Endothelial cell of umbilical vein (primary cell): ENCODE results near the gene DENND1A. TPM values are rescaled to one million over a fixed set of nuclear protein-coding genes. Genes with fewer than 3 reads are reported as not detected.

Experiments
- BruUV-seq: library from RNA; stranded (reverse); fragments of 400-500 nt; replicated peaks from 2 replicates; lab custom pipeline; 2021; lab: Mats Ljungman, UMichigan
- CTCF ChIA-PET: fragments of 300-600, 350-600 bp; sonication (Branson Sonifier 250); formaldehyde crosslinking; loops from one replicate; lab custom pipeline; 2021; ENCODE audit warnings: antibody characterized with exemption, inconsistent platforms; lab: Charles Lee
- POLR2A ChIA-PET: fragments of 300-600, 350-600 bp; sonication (Branson Sonifier 250); formaldehyde crosslinking; loops from one replicate; lab custom pipeline; 2021; ENCODE audit warnings: antibody characterized with exemption, inconsistent platforms; lab: Charles Lee
- DNase-seq: peaks from one replicate; pipeline ENCODE4 v3.0.0-alpha.2; 2011; ENCODE audit warnings: low read depth, low spot score
- FAIRE-seq: peaks from 2 replicates; lab custom pipeline; 2011; peaks lifted over from hg19 to GRCh38; lab: Jason Lieb, UNC
- H2AFZ ChIP-seq: 2 replicates; pipeline ENCODE4 v1.6.0; 2012; ENCODE audit warnings: low read depth, low read length, control low read depth, inconsistent platforms
- H3K27ac ChIP-seq: 2 replicates; pipeline ENCODE4 v1.5.1; 2011; ENCODE audit warnings: low read depth, mild to moderate bottlenecking, control low read depth, low read length, moderate library complexity; ENCODE audit not compliant: insufficient read depth
- H3K27me3 ChIP-seq, 2 experiments: 2 replicates each; pipeline versions ENCODE4 v1.6.0 to v1.6.1; 2011; ENCODE audit warnings: low read length in 2 of 2, mixed read lengths in 1 of 2; ENCODE audit not compliant: control insufficient read depth in 2 of 2, insufficient read depth in 2 of 2
- H3K36me3 ChIP-seq, 2 experiments: 2 replicates in 1 of 2; 3 replicates in 1 of 2; pipeline ENCODE4 v1.5.1; 2011; ENCODE audit warnings: low read length in 2 of 2, mild to moderate bottlenecking in 1 of 2, moderate library complexity in 1 of 2; ENCODE audit not compliant: control insufficient read depth in 2 of 2, insufficient read depth in 2 of 2; ENCODE audit errors: extremely low read depth in 1 of 2
- H3K4me1 ChIP-seq: 3 replicates; pipeline ENCODE4 v1.5.1; 2011; ENCODE audit warnings: mild to moderate bottlenecking, low read length; ENCODE audit not compliant: control insufficient read depth, insufficient read depth; ENCODE audit errors: extremely low read depth
- H3K4me2 ChIP-seq: 2 replicates; pipeline ENCODE4 v1.6.1; 2011; ENCODE audit warnings: low read length, control low read depth, mixed read lengths; ENCODE audit not compliant: insufficient read depth
- H3K4me3 ChIP-seq, 3 experiments: fragments of 200-600 bp in 1 of 3; sonication (generic), shearing (Covaris generic) in 1 of 3; replicated peaks in 1 of 3; 2 replicates each; pipeline ENCODE4 v1.5.1; 2011 to 2016; ENCODE audit warnings: control low read depth in 3 of 3, low read length in 3 of 3, mild to moderate bottlenecking in 2 of 3, inconsistent platforms in 1 of 3, low read depth in 1 of 3, moderate library complexity in 1 of 3; ENCODE audit not compliant: insufficient read depth in 1 of 3
- H3K79me2 ChIP-seq: 2 replicates; pipeline ENCODE4 v1.6.0; 2012; ENCODE audit warnings: low read length, inconsistent platforms; ENCODE audit not compliant: control insufficient read depth, insufficient read depth
- H3K9ac ChIP-seq: replicated peaks from 2 replicates; pipeline ENCODE3; 2011; ENCODE audit warnings: low read length, control low read depth; ENCODE audit not compliant: insufficient read depth; ENCODE audit errors: extremely low read depth
- H3K9me1 ChIP-seq: replicated peaks from 3 replicates; pipeline ENCODE4 v1.6.0; 2011; ENCODE audit warnings: mild to moderate bottlenecking, low read length; ENCODE audit not compliant: control insufficient read depth, insufficient read depth; ENCODE audit errors: extremely low read depth
- H3K9me3 ChIP-seq: replicated peaks from 2 replicates; pipeline ENCODE4 v1.5.1; 2012; ENCODE audit warnings: low read length, inconsistent platforms; ENCODE audit not compliant: control insufficient read depth, insufficient read depth
- H4K20me1 ChIP-seq: replicated peaks from 2 replicates; pipeline ENCODE3; 2011; ENCODE audit warnings: mild to moderate bottlenecking, low read length; ENCODE audit not compliant: control insufficient read depth, insufficient read depth; ENCODE audit errors: extremely low read depth
- EZH2 ChIP-seq: IDR thresholded peaks from 2 replicates; pipeline ENCODE4 v1.6.1; 2012; ENCODE audit warnings: borderline replicate concordance, low read depth, mild to moderate bottlenecking, moderate library complexity, low read length, inconsistent platforms; ENCODE audit not compliant: severe bottlenecking
- FOS ChIP-seq: IDR thresholded peaks from 2 replicates; pipeline ENCODE4 v1.6.1; 2011; ENCODE audit warnings: mild to moderate bottlenecking, low read length, moderate library complexity, borderline replicate concordance; ENCODE audit not compliant: insufficient read depth
- GATA2 ChIP-seq: IDR thresholded peaks from 2 replicates; pipeline ENCODE4 v1.7.0; 2011; ENCODE audit warnings: low read depth, mild to moderate bottlenecking, moderate library complexity, mixed read lengths, low read length; ENCODE audit not compliant: insufficient read length, insufficient read depth
- JUN ChIP-seq: IDR thresholded peaks from 2 replicates; pipeline ENCODE4 v1.6.1; 2011; ENCODE audit warnings: borderline replicate concordance, low read depth; ENCODE audit not compliant: insufficient read length, insufficient read depth
- MYC ChIP-seq: IDR thresholded peaks from one replicate; pipeline ENCODE4 v1.6.1; 2011; ENCODE audit warnings: mild to moderate bottlenecking, low read depth, low read length
- POLR2A ChIP-seq: IDR thresholded peaks from 2 replicates; pipeline ENCODE4 v1.6.1; 2012; ENCODE audit warnings: low read depth, mild to moderate bottlenecking, control low read depth, low read length
- POLR2AphosphoS5 ChIP-seq: IDR thresholded peaks from 2 replicates; pipeline ENCODE4 v1.6.1; 2012; ENCODE audit warnings: low read depth, mild to moderate bottlenecking, control low read depth, low read length, moderate library complexity; ENCODE audit not compliant: insufficient read depth
- dilution Hi-C: fragments of 300-500 bp; cut with MboI; formaldehyde crosslinking; loops from one replicate; pipeline ENCODE4 v1.15.0; 2019; ENCODE audit warnings: low sequenced_read_pairs; ENCODE audit not compliant: extremely low pct_ligation_motif_present
- intact Hi-C: fragments of 100-400 bp; cut with micrococcal nuclease; formaldehyde crosslinking; loops from one replicate; pipeline ENCODE4 v1.10.0; 2022
- polyA plus RNA-seq, 4 experiments: library from polyadenylated mRNA; depleted of rRNA in 3 of 4; stranded (reverse) in 3 of 4; unstranded in 1 of 4; fragments of >200 nt; gene quantifications; 2 replicates each; pipeline versions ENCODE4 v1.2.1 to v1.2.3, GENCODE V29; 2011 to 2012; ENCODE audit warnings: missing spikeins in 1 of 4
- total RNA-seq: library from RNA; stranded (reverse); gene quantifications from 2 replicates; pipeline ENCODE4 v1.2.3, GENCODE V29; 2021
- TF ChIP-seq, protein P1 (sequence below): IDR thresholded peaks from 2 replicates; pipeline ENCODE4 v1.6.1; 2011; ENCODE audit not compliant: insufficient read depth, insufficient read length
- TF ChIP-seq, protein P2 (sequence below), 2 donors: IDR thresholded peaks; 1 replicate in 1 of 2; 2 replicates in 1 of 2; pipeline ENCODE4 v1.5.1; 2011; ENCODE audit warnings: low read length in 2 of 2, mild to moderate bottlenecking in 2 of 2, moderate library complexity in 2 of 2, control low read depth in 1 of 2, inconsistent platforms in 1 of 2, low read depth in 1 of 2; ENCODE audit not compliant: insufficient read depth in 1 of 2; ENCODE audit errors: extremely low read depth in 1 of 2

DENND1A gene
- total and polyA plus RNA-seq, 2 donors (not counting 3 experiments of a cell fraction or from before 2014, with no cell fraction given), result 18.5 to 24.5 TPM

DNA sequence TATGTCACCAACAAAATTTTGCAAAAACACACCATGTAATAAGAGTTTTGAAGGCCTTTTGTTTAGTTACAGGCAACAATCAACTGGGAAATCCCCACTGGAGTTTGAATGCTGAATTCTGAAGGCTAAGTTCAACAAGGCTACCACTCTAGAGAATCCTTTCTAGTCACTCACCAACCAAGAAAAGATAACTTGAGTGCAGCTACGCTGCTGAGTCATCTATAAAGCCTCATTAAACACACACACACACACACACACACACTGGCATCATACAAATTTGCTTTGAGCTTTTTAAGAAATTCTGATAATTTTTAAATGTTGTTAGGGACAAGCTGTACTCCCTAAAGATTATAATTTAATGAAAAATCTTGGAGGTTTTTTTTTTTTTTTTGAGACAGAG, 219.6 kb downstream of the DENND1A start:
- no peak overlapping the region for H3K27ac ChIP-seq
- CTCF ChIA-PET, result no interaction called here
- no peak overlapping the region for H2AFZ ChIP-seq
- TF ChIP-seq EZH2, result no peak
- TF ChIP-seq JUN, result no peak
- TF ChIP-seq, protein P1, sequence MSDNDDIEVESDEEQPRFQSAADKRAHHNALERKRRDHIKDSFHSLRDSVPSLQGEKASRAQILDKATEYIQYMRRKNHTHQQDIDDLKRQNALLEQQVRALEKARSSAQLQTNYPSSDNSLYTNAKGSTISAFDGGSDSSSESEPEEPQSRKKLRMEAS, result no peak
- TF ChIP-seq POLR2AphosphoS5, result no peak
- no peak for TF ChIP-seq GATA2
- TF ChIP-seq, protein P2, sequence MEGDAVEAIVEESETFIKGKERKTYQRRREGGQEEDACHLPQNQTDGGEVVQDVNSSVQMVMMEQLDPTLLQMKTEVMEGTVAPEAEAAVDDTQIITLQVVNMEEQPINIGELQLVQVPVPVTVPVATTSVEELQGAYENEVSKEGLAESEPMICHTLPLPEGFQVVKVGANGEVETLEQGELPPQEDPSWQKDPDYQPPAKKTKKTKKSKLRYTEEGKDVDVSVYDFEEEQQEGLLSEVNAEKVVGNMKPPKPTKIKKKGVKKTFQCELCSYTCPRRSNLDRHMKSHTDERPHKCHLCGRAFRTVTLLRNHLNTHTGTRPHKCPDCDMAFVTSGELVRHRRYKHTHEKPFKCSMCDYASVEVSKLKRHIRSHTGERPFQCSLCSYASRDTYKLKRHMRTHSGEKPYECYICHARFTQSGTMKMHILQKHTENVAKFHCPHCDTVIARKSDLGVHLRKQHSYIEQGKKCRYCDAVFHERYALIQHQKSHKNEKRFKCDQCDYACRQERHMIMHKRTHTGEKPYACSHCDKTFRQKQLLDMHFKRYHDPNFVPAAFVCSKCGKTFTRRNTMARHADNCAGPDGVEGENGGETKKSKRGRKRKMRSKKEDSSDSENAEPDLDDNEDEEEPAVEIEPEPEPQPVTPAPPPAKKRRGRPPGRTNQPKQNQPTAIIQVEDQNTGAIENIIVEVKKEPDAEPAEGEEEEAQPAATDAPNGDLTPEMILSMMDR (IDR thresholded peaks at IDR 0.05; ENCODE audit: extremely low read depth in 1 of 2, insufficient read depth in 1 of 2, low read depth in 1 of 2, low read length in 2 of 2), result no peak
- TF ChIP-seq POLR2A, result no peak
- no peak for TF ChIP-seq FOS
- no peak for TF ChIP-seq MYC
- no peaks in the 10 kb centered on the region for H3K36me3 ChIP-seq
- no peak overlapping the region for H3K4me2 ChIP-seq
- no peaks in the 10 kb centered on the region for H3K27me3 ChIP-seq
- POLR2A ChIA-PET, result no interaction called here
- BruUV-seq, result no TSS peak
- H4K20me1 ChIP-seq, result no peaks in the 10 kb centered on the region
- intact Hi-C loops, result no loop called here
- H3K4me3 ChIP-seq, result no peak overlapping the region
- H3K9ac ChIP-seq, result no peak overlapping the region
- H3K79me2 ChIP-seq, result no peaks in the 10 kb centered on the region
- H3K4me1 ChIP-seq, result no peaks in the 10 kb centered on the region
- FAIRE-seq (no peak), DNase-seq (no peak)
- dilution Hi-C loops, result no loop called here
- H3K9me1 ChIP-seq, result no peaks in the 10 kb centered on the region
- H3K9me3 ChIP-seq, result no peaks in the 10 kb centered on the region
